Femur (tissue), 1 donor: ENCODE data around the gene PSMA3.

Experiments used
- DNase-seq: peaks from one replicate; pipeline ENCODE4 v3.0.0-alpha.2; 2017

PSMA3 gene

DNA sequence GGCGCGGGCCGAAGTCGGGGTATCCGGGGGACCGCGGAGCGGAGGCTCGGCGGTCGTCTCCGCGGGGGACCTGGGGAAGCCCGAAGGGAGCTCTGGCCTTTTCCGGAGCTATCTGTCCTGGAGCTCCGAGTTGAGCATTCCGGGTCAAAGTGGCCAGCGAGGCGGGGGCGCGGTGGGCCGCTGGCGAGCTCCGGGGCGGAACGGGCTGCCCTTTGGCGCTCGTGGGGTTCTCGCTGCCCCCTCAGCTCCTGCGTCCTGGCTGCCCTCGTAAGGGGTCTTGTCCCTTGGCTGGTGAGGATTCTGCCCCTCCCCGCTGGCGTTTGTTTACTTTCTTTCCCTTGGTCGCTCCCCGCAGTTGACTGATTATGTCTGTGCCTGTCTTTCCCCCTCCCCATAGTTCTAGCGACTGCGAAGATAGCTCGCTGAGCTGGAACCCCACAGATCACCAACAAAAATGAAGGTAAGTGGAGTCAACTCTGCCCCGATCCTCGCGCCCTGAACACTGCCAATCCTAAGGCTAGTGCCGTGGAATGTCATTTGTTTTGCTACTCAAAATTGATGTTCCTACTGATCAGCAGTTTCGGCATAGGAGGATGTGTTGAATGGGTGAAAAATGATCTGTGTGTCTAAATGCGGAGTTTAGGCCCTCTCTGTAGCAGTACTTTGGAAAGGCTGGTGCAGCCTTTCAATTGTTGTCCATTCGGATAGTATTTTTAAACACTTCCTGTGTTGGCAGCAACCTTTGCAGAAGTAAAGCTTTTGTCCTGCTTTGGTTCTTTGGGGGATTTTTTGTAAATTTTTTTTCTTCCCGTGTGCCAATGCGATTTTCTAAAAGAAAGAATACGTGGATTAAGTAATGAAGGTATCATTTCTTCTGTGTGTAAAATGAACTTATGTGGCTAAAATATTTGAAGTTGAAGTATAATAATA is 55.0 kb downstream of the PSMA3 start:
- DNase-seq: no peak

- DNase-seq: no peak
Observed at GRCh38 chr14:58301416-58301815, 56.8 kb downstream of the PSMA3 start.

- DNase-seq: no peak
Observed at GRCh38 chr14:58305730-58306129, 61.1 kb downstream of the PSMA3 start.

DNA sequence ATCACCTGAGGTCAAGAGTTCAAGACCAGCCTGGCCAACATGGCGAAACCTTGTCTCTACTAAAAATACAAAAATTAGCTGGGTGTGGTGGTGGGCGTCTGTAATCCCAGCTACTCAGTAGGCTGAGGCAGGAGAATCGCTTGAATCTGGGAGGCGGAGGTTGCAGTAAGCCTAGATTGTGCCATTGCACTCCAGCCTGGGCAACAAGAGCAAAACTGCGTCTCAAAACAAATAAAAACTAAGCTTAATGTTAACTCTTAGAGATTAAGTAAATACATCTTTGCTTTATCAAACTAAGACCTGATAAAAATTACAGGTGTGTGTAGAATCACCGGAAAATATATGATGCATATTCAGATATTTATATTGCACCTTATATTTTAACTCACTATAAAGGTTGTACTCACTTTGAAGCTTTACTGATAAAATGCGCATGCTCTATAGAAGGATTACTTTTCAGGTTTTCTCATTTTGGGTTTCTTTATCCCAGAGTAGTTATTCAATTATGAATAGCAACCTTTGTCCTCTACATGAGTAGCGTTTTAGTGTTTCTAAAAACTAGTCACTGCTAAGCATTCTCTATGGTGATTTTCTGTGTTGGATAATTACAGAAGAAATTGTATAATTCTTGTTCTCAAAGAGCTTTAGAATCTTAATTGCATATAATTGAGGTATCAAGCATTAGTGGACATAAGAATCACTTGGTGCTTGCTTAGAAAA is 63.1 kb downstream of the PSMA3 start:
- no peak for DNase-seq

DNA sequence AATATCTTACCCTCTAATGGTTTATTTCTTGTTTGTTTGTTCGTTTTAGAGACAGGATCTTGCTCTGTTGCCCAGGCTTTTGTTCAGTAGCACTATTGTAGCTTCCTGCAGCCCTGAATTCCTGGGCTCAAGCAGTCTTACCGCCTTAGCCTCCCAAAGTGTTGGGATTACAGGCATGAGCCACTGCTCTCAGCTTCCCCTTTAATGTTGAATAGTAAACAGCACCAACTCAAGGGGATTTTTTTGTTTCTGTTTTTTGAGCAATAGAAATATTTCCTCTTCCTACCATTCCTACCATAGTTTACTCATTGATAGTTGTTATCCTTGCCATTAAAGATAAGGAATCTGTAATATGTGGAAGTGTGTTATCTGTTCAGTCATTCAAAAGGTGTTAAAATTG is 64.4 kb downstream of the PSMA3 start:
- DNase-seq: no peak

GRCh38 chr14:58313699-58314098 is 69.1 kb downstream of the PSMA3 start:
- no peak for DNase-seq

GRCh38 chr14:58315606-58316005 is 71.0 kb downstream of the PSMA3 start:
- DNase-seq: no peak
